NCI-H1105 treated with DMSO at 0.1 percent for 48 hours (cell line): ENCODE results near the gene TALDO1.
A peak's percentile ranks its signal among the peaks of the same experiment; 100 is the strongest.
"Not testable (repeated sequence)": the region's sequence is repeated elsewhere in the genome, so short reads cannot be mapped to it uniquely, and the experiment has no call there.

Source experiments
- DNase-seq: peaks from one replicate; lab custom pipeline; 2025; lab: John Stamatoyannopoulos, UW

The TALDO1 gene

DNA sequence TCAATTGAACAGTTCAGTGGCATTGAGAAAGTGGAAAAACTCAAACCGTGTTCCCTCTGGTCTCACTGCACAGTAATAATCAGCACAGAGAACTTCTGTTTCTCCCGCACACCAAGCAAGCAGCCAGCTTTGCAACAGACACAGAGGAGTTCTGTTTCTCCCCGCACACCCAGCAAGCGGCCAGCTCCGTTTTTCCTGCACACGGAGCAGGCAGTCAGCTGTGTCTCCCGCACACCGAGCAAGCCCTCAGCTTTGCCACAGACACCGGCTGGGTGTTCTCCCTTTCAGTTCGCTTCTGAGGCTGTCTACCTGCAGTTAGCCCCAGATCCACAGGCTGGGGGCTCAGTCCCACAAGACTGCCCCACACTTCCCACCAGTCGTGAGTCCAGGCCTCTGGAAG lies 9.9 kb upstream of the TALDO1 start:
- no peak for DNase-seq

DNA sequence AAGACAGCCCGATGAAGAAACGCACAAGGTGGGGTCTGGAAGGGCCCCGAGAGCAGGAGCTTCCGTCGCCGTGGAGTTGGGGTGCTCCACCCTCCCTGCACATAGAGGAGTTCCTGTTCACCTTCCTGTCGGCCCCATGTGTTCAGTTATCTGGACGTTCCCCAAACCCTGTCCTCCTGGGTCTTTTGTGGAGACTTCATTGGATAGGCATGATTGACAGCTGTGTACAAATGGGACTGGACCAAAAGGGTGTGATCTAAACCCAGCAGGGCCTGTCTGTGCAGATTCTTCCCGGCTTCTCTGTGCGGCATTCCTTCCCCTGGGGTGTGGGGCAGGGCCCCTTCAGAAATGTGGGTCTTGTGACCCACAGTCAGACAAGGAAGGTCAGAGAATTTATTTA lies 9.4 kb upstream of the TALDO1 start:
- DNase-seq: not testable (repeated sequence)

DNA sequence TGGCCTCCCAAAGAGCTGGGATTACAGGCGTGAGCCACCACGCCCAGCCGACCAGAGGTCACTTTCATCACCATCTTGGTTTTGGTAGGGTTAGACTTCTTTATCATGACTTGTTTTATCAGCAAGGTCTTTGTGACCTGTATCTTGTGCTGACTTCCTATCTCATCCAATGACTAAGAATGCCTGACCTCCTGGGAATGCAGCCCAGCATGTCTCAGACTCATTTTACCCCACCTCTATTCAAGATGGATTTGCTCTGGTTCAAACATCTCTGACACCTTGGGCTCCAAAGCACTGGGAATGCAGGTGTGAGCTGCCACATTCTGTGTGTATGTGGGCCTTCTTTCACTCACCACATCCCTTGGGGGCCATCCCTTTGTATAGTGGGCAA lies 5.1 kb upstream of the TALDO1 start:
- DNase-seq: no peak

DNA sequence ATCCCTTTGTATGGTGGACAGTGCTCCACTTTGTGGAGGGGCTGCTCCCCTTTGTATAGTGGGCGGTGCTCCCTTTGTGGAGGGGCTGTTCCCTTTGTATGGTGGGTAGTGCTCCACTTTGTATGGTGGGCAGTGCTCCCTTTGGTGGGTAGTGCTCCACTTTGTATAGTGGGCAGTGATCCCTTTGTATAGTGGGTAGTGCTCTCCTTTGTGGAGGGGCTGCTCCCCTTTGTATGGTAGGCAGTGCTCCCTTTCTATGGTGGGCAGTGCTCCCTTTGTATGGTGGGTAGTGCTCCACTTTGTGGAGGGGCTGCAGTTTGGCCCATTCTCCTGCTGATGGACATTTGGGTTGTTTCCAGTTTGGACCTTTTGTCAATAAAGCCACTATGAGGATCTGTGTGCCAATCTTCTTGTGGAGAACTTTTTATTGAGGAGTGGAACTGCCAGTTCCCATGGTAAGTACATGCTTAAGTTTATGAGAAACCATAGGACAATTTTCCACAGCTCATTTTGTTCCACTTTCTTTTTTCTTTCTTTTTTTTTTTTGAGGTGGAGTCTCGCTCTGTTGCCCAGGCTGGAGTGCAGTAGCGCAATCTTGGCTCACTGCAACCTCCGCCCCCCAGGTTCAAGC lies 4.6 kb upstream of the TALDO1 start:
- no peak for DNase-seq

DNA sequence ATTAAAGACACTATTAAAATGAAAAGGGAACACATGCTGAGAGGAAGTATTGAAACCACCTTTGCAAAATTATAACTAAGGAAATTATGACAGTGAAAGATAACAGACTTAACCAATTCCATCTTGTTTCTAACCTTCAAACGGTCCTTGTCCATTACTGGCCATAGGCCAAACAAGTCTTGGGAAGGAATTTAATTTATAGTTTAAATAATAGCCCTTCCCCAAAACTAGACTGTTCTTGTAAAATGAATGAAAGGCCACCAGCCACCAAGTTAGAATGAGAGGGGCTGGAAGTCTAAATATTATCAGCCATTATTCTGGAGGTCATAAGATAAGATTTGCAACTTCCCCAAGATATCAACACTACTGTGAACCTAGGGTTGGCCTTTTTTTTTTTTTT lies 1.8 kb upstream of the TALDO1 start:
- no peak for DNase-seq

DNA sequence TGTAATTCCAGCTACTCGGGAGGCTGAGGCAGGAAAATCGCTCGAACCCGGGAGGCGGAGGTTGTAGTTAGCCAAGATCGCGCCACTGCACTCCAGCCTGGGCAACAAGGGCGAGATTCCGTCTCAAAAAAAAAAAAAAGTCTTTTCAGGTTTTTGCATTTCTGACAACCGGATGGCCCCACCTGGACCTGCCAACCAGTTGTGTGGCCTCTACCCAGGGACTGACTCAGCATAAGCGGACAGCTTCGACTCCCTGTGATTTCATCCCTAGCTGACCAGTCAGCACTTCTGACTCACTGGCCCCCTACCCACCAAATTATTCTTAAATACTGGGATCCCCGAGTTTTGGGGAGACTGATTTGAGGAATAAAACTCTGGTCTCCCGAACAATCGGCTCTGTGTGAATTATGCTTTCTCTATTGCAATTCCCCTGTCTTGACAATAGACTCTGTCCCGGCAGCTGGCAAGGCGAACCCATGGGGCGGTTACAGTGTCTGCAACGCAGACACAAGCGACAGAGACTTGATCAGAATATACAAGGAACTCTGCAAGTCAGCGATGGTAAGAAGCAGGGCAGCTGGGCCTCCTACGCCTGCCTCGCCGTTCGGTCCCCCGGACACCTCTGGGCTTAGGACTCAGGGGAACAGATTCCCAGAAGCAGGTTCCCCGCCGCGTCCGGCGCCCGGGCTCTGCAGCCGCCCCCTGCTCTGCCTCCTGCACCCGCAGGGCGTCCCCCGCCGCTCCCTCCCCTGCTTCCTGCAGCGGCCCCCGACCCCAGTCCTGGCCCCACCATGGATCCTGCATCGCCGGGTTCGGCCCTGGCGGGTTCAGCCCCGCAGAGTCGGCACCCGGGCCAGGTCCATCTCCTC lies 741 bp upstream of the TALDO1 start:
- peak; percentile 38 for DNase-seq

DNA sequence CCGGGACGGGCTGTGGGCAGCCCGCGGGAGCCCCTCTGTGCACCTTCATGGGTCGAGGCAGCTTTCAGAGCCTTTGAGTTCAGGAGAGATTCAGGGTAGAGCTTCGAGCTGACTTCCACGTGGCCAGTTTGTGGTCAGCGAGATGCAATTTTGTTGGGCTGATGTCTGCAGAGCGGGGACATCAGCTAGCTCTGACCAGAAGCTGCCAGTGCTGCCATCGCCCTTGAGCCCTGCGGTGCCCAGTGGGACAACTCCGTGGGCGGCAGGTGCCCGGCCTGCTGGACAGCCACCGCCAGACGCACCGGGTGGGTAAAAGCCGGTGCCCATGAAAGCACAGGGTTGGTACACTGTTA lies 719 bp downstream of the TALDO1 start:
- DNase-seq: no peak

DNA sequence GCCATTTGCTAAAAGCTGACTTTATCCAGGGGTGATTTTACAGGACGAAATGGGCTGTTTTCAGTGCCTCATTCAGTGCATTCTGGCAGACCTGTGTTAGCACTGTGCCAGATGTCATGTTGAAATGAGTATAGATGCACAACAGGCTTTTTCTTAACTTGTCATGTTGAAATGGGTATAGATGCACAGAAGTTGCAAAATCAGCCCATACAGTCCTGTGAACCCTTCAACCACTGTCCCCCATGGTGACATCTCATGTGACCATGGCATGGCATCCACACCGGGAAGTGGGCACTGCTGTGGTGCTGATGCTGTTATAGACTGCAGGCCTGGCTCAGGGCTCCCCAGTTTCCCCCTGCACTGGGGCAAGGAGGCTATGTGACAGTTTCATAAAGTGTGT lies 2.5 kb downstream of the TALDO1 start:
- DNase-seq: no peak

DNA sequence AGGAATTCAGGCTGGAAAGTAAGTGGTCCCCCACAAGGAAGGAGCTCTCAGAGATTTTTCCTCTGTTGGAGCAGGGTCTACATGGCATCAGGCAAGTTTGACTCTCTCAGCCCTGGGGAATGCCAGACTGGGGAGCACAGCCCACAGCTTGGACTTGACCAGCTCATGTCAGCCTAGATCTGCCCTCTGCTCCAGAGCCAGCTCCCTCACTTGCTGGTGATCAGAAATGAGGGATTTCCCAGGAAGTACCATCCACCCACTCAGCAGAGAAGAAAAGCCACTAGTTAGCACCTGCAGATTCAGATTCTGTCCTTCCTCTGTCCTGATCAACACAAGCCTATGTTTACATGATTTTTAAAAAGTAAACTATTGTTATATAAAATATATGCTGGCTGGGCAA lies 13.0 kb downstream of the TALDO1 start:
- no peak for DNase-seq

DNA sequence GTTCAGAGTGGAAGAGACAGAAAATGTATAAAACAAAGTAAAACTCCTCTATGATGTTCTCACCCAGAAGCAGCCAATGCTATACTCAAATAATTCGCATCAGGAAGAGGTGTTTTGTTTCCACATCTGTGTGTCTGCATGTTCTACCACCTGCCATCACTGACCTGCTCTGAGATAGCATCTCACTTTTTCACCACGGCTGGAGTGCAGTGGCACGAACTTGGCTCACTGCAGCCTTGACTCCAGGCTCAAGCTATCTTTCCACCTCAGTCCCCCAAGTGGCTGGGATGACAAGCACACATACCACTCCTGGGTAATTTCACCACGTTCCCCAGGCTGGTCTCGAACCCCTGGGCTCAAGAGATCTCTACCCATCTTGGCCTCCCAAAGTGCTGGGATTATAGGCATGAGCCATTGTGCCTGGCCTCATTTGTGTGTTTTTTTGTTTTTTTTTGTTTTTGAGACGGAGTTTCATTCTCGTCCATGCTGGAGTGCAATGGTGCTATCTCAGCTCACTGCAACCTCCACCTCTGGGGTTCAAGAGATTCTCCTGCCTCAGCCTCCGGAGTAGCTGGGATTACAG lies 14.4 kb downstream of the TALDO1 start:
- no peak for DNase-seq

DNA sequence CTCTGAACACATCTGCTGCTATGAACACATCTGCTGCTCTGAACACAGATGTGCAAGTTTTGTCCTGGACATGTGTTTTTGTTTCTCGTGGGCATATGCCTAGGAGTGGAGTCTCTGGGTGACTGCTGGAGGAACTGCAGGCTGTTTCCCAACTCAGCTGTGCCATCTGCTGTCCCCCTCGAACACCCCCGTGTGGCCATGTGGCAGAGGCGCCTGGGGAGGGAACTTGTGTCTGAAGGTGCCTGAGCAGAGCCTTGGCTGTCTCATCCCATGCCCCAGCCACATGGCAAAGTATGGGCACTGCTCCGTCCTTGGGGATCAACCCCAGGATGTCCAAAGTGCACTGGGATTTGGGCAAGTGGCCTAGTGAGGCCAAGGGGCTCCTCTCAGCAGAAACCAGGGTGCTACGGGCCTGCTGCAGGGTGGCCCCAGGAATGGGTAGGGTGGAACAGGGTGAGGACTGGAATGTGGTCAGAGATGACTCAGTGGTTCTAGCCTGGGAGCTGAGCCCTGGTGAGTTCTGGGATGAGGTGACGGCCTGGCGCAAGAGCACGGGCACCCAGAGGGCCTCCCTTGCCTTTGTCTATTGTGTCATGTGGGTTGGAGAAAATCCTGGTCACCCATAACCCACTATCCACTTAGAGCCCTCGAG lies 15.3 kb downstream of the TALDO1 start:
- peak; percentile 19 for DNase-seq

DNA sequence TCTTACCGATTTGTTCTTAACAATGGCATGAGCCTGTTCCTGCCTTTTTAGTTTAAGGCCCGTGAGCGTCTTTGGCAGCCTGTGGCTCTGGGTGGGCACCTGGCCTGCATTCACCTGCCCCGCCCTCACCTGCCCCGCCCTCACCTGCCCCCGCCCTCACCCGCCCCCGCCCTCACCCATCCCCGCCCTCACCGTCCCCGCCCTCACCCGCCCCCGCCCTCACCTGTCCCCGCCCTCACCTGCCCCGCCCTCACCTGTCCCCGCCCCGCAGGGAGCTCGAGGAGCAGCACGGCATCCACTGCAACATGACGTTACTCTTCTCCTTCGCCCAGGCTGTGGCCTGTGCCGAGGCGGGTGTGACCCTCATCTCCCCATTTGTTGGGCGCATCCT lies 15.8 kb downstream of the TALDO1 start:
- DNase-seq: peak; percentile 60

DNA sequence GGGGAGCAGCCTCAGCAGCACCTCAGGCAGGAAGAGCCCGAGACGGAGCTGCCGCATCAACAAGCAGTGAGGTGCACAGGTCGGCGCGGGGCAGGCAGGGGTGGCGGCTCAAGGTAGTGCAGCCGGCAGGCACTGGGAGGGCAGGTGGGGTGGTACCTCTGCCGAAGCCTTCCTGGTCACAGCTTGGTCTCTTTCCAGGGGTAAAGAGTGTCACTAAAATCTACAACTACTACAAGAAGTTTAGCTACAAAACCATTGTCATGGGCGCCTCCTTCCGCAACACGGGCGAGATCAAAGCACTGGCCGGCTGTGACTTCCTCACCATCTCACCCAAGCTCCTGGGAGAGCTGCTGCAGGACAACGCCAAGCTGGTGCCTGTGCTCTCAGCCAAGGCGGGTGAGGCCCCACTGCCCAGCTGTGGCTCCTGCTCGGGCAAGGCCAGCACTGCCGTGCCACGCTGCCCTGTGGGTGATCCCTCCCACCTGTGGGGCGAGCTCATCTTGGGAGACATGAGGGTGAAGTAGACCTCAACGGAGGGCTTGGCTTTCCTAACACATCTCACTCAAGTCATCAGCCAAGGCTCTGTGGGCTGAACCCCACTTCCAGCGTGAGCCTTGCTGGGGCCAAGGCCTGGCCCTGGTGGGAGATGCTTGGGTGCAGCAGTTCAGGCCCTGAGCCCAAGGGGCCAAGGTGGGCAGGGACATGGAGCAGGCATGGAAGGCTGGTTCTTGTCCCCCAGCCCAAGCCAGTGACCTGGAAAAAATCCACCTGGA lies 16.5 kb downstream of the TALDO1 start:
- no peak for DNase-seq

DNA sequence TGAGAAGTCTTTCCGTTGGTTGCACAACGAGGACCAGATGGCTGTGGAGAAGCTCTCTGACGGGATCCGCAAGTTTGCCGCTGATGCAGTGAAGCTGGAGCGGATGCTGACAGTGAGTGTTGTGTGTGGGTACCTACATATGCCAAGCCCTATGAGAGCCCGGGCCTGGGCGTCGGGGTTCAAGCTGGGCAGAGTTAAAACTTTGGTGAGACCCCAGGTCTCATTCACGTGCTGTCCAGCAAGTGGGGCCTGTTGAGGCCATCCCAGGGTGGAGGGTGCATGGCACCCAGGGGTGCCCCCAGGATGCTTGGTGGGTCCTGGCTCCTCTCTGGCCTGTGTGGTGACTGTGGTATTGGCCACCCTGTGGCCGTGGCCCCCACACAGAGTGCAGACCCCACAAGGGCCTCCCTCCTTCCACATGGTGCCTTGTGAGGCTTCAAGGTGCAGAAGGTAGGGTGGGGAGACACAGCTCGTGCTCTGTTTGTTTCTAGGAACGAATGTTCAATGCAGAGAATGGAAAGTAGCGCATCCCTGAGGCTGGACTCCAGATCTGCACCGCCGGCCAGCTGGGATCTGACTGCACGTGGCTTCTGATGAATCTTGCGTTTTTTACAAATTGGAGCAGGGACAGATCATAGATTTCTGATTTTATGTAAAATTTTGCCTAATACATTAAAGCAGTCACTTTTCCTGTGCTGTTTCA lies 17.2 kb downstream of the TALDO1 start:
- DNase-seq: no peak

DNA sequence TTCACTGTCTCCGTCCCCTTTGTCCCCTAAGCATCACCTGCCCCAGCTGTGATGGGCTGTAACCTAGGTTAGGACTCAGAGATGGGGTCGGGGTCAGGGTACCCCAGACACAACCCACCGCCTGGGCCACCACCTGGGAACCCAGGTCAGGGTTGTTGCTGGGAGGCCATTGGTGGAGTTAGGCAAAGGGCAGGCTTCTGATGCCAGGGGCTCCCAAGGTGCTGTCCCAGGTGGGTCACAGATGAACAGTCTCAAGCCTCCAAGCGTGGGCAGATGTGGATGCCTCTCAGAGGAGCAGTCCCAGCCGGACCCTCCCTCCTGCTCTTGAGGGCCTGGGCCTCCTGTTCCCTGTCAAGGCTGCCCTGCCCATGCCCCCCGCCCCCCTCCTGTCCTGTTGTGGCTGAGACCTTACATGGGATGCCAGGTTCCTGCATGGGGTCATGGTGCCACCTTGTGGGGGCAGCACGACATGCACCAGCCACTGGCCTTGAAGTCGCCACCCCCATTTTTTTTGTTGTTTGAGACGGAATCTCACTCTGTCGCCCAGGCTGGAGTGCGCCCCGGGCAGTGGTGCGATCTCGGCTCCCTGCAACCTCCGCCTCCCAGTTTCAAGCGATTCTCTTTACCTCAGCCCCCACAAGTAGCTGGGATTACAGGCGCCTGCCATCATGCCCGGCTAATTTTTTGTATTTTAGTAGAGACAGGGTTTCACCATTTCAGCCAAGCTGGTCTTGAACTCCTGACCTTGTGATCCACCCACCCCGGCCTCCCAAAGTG lies 17.9 kb downstream of the TALDO1 start:
- peak; percentile 33 for DNase-seq

DNA sequence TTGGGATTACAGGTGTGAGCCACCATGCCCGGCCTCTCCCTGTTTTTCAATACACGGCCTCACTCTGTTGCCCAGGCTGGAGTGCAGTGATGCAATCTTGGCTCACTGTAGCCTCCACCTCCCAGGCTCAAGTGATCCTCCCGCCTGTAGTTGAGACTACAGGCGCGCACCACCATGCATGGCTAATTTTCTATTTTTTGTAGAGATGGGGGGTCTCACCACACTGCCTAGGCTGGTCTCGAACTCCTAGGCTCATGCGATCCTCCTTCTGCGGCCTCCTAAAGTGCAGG lies 18.5 kb downstream of the TALDO1 start:
- DNase-seq: no peak

DNA sequence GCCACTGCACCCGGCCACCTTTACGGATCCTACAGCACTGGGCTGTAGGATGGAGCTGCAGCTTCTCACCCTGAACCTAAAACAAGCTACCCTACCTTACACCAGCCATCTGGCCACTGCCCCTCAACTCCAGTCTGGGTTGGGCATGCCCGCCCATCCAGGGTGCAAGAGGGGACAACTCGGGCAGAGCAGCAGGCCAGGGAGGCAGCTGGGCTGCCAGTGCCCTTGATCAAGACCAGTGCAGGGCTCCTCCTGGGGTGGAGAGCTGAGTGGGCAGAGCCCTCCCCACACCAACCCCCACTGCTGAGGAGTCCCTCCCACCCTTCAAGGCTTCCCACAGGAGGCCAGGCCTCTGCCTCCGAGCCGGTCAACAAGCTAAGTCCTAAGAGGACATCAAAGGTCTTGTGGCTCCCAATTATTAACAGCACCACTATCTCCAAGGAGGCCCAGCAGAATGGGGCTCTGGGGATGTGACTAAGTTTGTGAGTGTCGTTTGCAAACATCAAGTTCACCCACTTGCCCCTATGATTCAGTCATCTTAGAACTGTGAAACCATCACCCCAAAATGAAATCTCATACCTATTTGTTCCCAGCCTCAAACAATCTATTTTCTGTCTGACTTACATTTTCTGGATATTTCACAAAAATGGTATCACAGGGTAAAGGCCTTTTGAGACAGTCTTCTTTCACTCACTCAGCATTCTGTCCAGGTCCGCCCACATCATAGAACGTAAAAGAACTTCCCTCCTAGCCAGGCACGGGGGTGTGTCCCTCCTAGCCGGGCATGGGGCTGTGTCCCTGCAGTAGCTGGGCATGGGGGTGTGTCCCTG lies 19.1 kb downstream of the TALDO1 start:
- no peak for DNase-seq

DNA sequence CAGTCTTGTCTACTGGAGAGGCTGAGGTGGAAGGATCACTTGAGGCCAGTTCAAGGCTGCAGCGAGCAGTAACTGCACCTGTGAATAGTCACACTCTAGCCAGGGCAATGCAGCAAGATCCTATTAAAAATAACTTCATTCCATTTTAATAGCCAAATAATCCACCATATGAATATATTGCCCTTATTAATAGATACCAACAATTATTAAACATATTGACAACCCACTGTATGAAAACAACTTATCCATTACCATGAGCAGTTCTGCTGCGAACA lies 19.6 kb downstream of the TALDO1 start:
- no peak for DNase-seq

DNA sequence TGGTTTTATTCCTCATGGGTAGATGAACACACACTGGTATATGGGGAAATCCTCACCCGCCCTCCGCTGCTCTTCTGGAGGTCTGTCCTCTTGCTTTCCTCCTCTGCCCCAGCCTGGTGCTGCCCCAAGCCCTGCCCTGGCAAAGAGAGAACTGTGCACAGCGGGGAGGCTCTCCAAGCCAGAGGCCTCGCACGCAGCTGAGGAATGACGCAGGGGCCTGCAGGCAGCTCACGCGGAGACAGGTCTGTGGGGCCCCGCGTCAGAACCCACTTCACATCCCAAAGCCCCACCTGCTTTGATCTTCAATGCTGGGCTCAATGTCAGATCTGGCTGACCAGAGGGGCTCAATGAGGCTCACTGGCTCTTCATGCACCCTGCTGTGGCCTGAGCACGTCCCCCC lies 20.0 kb downstream of the TALDO1 start:
- no peak for DNase-seq

DNA sequence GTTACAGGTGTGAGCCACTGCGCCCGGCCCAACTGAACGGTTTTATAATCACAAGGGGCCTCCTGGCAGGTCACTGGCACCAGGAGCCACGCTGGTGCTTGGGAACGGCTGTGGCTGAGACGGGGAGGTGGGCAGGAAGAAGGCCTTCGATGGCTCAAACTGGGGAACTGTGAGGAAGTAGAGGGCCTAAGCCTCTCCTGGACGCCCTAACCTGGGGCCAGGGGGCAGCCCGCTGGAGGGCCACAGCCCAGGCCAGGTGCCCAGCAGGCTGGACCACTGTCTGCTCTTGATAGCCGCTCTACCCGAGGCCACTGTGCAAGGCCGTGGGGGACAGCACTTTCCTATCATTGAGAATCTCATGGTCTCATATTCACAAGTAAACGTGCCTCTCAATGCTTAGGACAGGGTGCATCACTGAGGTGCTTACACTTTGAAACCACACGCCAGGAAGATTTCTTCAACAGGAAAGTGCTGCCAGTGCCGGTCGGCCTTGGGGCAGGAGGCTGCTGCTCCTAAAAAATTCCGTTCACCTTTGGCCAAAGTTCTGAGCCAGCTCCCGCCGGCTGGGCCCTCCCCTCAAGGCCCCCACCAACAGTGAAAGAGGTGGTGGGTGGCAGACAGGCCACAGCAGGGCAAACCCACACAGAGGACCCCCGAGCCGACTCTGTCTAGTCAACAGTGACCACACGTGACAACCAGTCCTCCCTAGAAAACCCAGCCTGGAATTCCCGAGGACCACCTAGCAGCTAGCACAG lies 22.8 kb downstream of the TALDO1 start:
- no peak for DNase-seq
